Measurements from ENCODE around the gene MAML3.

The MAML3 gene

GRCh38 chr4:139745111-139745639, 408.8 kb downstream of the MAML3 start:
- in situ Hi-C loops (cut with MboI; ENCODE audit: low sequenced_read_pairs, unreplicated experiment), result no loop called here
- no peak for TF ChIP-seq CTCF (IDR thresholded peaks at IDR 0.05; ENCODE audit: borderline replicate concordance, control extremely low read depth, extremely low read depth, insufficient read depth, missing control alignments)
- no peak for DNase-seq (ENCODE audit: low spot score)

- in situ Hi-C loops (cut with MboI; ENCODE audit: low sequenced_read_pairs, unreplicated experiment), result no loop called here
- no peak for TF ChIP-seq CTCF (IDR thresholded peaks at IDR 0.05; ENCODE audit: borderline replicate concordance, control extremely low read depth, extremely low read depth, insufficient read depth, missing control alignments)
- no peak for DNase-seq (ENCODE audit: low spot score)
Observed at GRCh38 chr4:139744232-139744631, 409.8 kb downstream of the MAML3 start.

GRCh38 chr4:139743027-139743426, 411.0 kb downstream of the MAML3 start:
- TF ChIP-seq CTCF (IDR thresholded peaks at IDR 0.05; ENCODE audit: borderline replicate concordance, control extremely low read depth, extremely low read depth, insufficient read depth, missing control alignments), result no peak
- in situ Hi-C loops (cut with MboI; ENCODE audit: low sequenced_read_pairs, unreplicated experiment), result no loop called here
- no peak for DNase-seq (ENCODE audit: low spot score)

GRCh38 chr4:139740531-139741041, 413.4 kb downstream of the MAML3 start:
- in situ Hi-C loops (cut with MboI; ENCODE audit: low sequenced_read_pairs, unreplicated experiment), result no loop called here

GRCh38 chr4:139740121-139740520, 413.9 kb downstream of the MAML3 start:
- no peak for TF ChIP-seq CTCF (IDR thresholded peaks at IDR 0.05; ENCODE audit: borderline replicate concordance, control extremely low read depth, extremely low read depth, insufficient read depth, missing control alignments)
- no peak for DNase-seq (ENCODE audit: low spot score)

More at GRCh38 chr4:139740531-139741041, 413.4 kb downstream of the MAML3 start:
- no peak for DNase-seq (ENCODE audit: low spot score)
- TF ChIP-seq CTCF (IDR thresholded peaks at IDR 0.05; ENCODE audit: borderline replicate concordance, control extremely low read depth, extremely low read depth, insufficient read depth, missing control alignments), result no peak

GRCh38 chr4:139738846-139739613, 415.0 kb downstream of the MAML3 start:
- no peak for TF ChIP-seq CTCF (IDR thresholded peaks at IDR 0.05; ENCODE audit: borderline replicate concordance, control extremely low read depth, extremely low read depth, insufficient read depth, missing control alignments)
- DNase-seq (ENCODE audit: low spot score), result no peak
- in situ Hi-C loops (cut with MboI; ENCODE audit: low sequenced_read_pairs, unreplicated experiment), result no loop called here

More at GRCh38 chr4:139740121-139740520, 413.9 kb downstream of the MAML3 start:
- in situ Hi-C loops (cut with MboI; ENCODE audit: low sequenced_read_pairs, unreplicated experiment), result no loop called here
